Lower leg skin (tissue), 4 donors: ENCODE measurements around the gene TUSC2. TPM values are rescaled to one million over a fixed set of nuclear protein-coding genes. Genes with fewer than 3 reads are reported as not detected.

Experiments used
- DNase-seq, 2 donors: peaks; one replicate each; pipeline ENCODE4 v3.0.0-alpha.2; 2019; ENCODE audit warnings: low spot score in 2 of 2
- H3K4me3 ChIP-seq: fragments of 200-600 bp; sonication (generic); 2 replicates; pipeline ENCODE4 v1.5.1; 2017; ENCODE audit warnings: mild to moderate bottlenecking, low read depth; ENCODE audit not compliant: poor library complexity, severe bottlenecking
- POLR2A ChIP-seq, 2 donors: fragments of 450-650 bp; IDR thresholded peaks; one replicate each; pipeline ENCODE4 v1.6.1; 2016 to 2017; ENCODE audit warnings: antibody characterized with exemption in 2 of 2, mild to moderate bottlenecking in 1 of 2, moderate library complexity in 1 of 2
- WGBS, 2 donors: methylation state at CpG; one replicate each; pipeline ENCODE4 v1.1.5; 2018; 5-methylcytosine and 5-hydroxymethylcytosine counted together
- intact Hi-C: fragments of 100-400 bp; cut with DNase I; formaldehyde crosslinking; loops from one replicate; pipeline ENCODE4 v1.15.0; 2023; ENCODE audit warnings: low total_unique reads
- total RNA-seq, 4 donors: library from RNA; depleted of rRNA; stranded (reverse); fragments of >200 nt; gene quantifications; one replicate each; pipeline ENCODE4 v1.1.0, GENCODE V29; 2016
- TF ChIP-seq, protein P1 (sequence below), 3 donors: fragments of 450-650 bp; IDR thresholded peaks; one replicate each; pipeline ENCODE4 v1.5.1; 2016; ENCODE audit warnings: antibody characterized with exemption in 3 of 3, mild to moderate bottlenecking in 3 of 3, moderate library complexity in 2 of 3

The TUSC2 gene
- total RNA-seq, 4 donors from 2014 or later = 13.1 to 24.2 (median 18.0) TPM

DNA sequence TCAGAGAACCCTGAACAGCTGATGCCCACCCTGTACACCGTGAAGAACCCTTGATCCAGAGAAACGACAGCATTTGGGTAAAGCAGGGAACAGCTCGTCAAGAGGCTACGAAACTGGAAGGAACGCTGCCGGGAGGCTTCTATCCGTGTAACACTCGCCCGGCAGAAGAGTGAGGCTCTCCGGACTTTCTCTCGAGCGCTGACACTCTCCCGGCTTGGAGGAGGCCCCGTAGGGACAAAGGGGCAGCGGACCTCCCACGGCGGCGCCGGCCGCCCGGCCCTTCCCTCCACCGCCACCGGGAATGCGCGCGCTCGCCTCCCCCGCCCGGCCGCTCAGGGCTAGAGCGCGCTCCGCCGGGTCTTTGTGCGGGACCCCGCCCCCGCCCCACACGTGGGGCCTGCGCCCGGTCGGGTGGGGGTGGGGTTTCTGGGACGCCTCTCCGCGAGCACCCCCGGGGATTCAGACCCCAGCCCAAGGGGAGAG is 7.1 kb downstream of the TUSC2 start:
- WGBS, 2 donors = 0% methylated on average over 7 to 19 of the region's 45 CpGs
- no peak for TF ChIP-seq POLR2A (IDR thresholded peaks at IDR 0.05)
- TF ChIP-seq, protein P1, sequence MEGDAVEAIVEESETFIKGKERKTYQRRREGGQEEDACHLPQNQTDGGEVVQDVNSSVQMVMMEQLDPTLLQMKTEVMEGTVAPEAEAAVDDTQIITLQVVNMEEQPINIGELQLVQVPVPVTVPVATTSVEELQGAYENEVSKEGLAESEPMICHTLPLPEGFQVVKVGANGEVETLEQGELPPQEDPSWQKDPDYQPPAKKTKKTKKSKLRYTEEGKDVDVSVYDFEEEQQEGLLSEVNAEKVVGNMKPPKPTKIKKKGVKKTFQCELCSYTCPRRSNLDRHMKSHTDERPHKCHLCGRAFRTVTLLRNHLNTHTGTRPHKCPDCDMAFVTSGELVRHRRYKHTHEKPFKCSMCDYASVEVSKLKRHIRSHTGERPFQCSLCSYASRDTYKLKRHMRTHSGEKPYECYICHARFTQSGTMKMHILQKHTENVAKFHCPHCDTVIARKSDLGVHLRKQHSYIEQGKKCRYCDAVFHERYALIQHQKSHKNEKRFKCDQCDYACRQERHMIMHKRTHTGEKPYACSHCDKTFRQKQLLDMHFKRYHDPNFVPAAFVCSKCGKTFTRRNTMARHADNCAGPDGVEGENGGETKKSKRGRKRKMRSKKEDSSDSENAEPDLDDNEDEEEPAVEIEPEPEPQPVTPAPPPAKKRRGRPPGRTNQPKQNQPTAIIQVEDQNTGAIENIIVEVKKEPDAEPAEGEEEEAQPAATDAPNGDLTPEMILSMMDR (IDR thresholded peaks at IDR 0.05) = no peak
- intact Hi-C loops = no loop called here
- DNase-seq = peak in 1 of 2 donors; percentile 94
- peak overlapping the region; percentile 42 for H3K4me3 ChIP-seq

DNA sequence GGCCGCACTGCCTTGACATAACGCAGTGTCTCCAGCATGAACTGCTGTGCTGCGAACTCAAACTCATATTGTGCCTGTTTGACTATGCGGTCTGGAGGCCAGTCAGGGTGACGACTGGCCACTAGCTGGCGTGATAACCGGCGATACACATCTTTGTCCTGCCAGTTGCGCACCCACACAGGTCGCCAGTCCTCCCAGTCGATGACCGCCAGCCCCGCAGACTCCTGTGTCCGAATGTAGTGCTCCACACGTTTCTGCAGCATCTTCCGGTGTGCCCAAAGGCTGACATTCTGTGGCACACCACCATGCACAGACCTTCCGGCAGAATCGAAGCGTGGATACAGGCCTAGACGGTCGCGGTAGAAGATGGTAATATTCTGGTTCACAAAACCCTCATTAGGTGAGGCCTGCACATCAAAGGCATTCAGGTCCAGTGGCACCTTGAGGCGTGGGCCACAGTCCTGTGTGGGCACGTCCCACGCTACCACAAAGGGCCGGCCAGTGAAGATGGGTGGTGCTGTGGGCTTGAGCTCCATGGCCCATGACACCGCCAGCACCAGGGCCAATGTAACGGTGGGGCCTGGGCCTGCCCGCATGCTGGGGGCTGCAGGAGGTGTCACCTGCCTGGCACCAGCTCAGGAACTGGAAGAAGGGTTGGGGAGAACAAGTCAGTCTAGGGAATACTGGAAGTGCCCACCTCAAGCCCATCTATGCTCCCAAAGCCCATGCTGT is 8.0 kb downstream of the TUSC2 start:
- H3K4me3 ChIP-seq = peak overlapping the region; percentile 42
- intact Hi-C loops = no loop called here
- DNase-seq = peak in 1 of 2 donors; percentile 18
- TF ChIP-seq, protein P1 (IDR thresholded peaks at IDR 0.05) = no peak
- TF ChIP-seq POLR2A (IDR thresholded peaks at IDR 0.05) = no peak
- 77% methylated on average over 28 of the region's 29 CpGs for WGBS, 2 donors

DNA sequence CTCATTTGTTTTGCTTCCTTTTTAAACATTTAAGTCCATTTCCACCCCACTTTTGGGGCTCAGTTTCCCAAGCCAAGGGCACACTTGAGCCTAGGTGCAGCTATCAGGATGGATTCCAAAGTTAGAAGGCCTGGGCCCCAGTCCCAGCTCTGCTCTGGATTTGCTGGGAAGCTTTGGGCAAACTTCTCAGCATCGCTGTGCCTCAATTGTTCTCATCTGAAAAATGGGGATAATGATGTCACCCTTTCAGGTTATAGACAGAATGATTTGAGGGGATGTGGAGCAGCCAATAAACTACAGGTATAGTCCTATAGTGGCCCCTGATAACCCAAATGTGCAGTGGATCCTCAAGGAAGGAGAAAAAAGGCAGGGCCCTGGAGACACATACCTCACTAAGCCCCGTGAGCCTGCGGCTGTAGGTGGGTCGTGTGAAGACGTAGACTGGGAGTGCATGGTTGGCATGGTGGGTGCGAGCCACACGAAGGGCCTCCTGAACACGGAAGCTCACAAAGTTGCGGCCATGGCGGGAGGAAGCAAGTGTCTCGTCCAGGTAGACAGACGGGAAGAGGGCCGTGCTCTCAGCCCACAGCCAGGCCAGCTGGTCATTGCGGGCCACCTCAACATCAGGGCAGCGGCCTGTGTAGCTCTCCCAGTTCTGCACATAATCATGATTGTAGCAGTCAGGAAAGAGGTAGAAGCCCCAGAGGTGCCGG is 8.7 kb downstream of the TUSC2 start:
- intact Hi-C loops = no loop called here
- TF ChIP-seq, protein P1 (IDR thresholded peaks at IDR 0.05) = no peak
- no peak for TF ChIP-seq POLR2A (IDR thresholded peaks at IDR 0.05)
- no peak overlapping the region for H3K4me3 ChIP-seq
- DNase-seq = no peak
- WGBS, 2 donors = 83 to 88% methylated on average over 16 of the region's 16 CpGs

DNA sequence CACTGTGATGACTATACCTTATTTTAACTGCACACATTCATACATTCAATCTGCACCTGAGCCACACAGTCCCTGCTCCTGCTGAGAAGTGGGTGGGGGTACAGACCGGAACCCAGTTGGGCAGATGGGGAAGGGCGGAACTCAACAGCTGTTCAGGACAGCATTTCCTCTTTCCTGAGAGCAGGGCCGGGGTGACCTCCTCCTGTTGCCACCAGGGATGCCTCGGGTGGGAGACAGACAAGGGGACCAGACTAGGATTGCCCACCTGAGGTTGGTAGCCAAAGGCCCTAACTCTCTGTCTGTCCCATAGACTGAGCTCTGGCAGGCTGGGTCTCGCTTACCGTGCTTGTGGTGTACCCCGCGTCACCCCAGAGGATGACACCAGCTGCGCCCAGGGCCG is 9.4 kb downstream of the TUSC2 start:
- H3K4me3 ChIP-seq = no peak overlapping the region
- intact Hi-C loops = no loop called here
- TF ChIP-seq, protein P1 (IDR thresholded peaks at IDR 0.05) = no peak
- no peak for TF ChIP-seq POLR2A (IDR thresholded peaks at IDR 0.05)
- WGBS, 2 donors = 71 to 75% methylated on average over 10 of the region's 10 CpGs
- DNase-seq = no peak

DNA sequence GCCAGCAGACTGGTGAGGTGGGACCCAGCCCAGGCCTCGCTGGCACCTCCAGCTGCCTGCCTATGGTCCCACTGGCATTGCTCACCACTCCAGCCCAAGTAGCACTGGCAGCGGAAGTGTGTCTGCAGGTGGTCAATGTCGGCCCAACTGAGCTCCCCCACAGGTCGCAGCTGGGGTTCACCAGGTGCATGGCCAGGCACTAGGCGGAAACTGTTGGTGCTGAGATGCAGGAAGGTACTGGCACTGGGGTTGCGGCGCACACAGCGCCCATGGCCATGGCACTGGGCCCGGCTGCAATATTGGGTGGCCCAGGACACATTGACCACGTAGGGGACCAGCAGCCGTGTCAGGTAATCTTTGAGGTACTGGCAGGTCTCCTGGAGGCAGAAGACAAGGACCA is 9.9 kb downstream of the TUSC2 start:
- TF ChIP-seq, protein P1 (IDR thresholded peaks at IDR 0.05) = no peak
- TF ChIP-seq POLR2A (IDR thresholded peaks at IDR 0.05) = no peak
- DNase-seq = no peak
- intact Hi-C loops = no loop called here
- no peak overlapping the region for H3K4me3 ChIP-seq
- WGBS, 2 donors = 76 to 82% methylated on average over 7 to 9 of the region's 11 CpGs
